NCI-H1694 treated with DMSO at 0.1 percent for 48 hours (cell line): ENCODE measurements around the gene UROD.
"Not testable (repeated sequence)": the region's sequence is repeated elsewhere in the genome, so short reads cannot be mapped to it uniquely, and the experiment has no call there.

Experiments used
- DNase-seq: peaks from one replicate; lab custom pipeline; 2025; lab: John Stamatoyannopoulos, UW

Gene UROD

DNA sequence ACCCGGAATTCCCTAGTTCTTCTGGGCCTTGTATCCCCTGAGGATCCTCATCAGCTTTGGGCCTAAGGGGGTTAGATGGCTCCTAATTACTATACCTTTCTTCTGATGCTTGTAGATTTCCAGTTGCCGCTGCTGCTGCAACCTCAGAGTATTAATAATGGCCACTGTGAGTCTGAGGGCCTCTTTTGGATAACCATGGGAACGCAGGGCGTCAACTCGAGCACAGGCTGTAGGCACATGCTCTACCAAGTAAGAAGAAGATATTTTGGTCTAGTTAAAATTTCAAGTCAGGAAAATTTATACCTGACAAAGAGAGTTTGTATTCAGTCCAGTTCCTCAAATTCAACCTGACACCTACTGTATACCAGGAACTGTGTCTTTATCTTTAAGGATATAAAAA, 28.2 kb downstream of the UROD start:
- DNase-seq = no peak

- DNase-seq = no peak
Measured at GRCh38 chr1:45043094-45043493, 31.0 kb downstream of the UROD start.

- no peak for DNase-seq
Measured at GRCh38 chr1:45044916-45045315, 32.9 kb downstream of the UROD start.

DNA sequence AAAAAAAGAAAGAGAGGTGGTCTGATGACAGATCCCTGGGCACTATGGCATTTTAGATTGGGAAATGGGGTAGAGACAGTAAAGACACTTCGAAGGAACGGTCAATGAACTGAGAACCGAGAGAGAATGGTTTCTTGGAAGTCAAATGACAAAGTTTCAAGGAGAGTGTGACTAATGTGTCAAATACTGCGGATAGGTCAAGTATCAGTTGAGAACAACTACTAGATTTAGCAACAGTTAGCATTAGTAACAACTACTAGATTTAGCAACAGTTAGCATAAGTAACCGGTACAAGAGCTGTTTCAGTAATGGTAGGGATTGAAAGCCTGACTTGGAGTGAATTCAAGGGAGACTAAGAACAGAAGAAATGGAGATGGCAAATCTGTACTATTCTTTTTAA, 35.0 kb downstream of the UROD start:
- DNase-seq = no peak

DNA sequence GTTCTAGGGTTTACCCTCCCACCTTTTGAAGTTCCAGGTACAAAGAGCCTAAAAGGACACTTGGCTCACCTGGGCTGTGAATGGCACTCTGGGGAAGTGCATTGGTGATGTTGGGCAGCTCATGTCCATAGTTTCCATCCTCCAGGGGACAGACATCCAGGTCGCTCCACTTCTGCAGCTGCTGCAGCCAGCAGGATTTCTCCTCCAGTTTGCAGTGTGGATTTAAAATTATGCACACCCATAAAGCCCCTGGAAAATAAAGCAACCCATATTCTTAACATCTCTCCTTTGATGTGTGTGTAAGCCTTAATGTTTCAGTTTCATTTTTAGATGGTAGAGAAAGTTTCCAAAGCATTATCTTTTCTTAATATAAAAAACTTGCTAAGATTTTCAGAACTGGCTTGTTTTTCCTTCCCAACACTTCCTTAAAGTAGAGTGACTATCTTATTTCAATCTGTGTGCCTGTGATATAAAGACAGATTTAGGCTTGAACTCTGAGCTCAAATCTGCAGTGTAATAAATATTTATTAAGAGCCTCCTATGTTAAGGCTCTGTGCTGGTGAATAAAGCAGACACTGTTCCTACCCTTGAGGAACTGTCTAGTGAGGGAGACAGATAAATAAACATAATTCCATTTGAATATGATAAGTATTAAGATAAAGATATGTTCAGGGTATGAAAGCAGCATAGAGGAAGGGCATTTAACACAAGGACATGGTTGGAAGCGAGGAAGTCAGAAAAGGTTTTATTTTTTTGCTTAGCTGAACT, 39.1 kb downstream of the UROD start:
- DNase-seq = no peak

GRCh38 chr1:45057542-45057941, 45.5 kb downstream of the UROD start:
- no peak for DNase-seq

DNA sequence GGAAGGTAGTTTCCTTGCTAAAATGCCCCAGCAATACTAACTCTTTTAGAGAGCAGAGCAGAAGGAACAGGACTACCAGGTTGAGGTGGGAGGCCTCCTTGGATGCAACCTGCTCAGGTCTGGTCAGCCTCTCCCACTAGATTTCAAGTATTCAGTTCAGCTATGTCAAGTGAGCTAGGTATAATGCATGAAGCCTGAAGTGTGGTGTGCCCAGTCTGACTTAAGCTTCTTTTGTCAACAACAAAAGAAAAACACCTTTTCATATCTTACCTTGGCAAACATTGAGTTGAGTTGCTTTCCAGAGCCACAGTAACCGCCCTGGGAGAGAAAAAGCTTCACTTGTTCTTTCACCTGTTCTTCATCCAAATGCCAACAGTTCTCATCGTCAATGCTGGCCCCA, 47.8 kb downstream of the UROD start:
- no peak for DNase-seq

DNA sequence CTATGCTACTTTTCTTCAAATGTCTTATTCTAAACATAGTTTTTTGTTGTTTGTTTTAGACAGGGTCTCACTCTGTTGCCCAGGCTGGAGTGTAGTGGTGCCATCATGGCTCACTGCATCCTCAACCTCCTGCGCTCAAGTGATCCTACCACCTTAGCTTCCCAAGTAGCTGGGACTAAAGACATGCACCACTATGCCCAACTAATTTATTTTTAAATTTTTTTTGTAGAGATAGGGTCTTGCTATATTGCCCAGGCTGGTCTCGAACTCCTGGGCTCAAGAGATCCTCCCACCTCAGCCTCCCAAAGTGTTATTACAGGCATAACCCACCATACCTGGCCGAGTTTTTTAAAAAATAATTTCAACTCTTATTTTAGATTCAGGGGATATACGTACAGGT, 50.4 kb downstream of the UROD start:
- not testable (repeated sequence) for DNase-seq

DNA sequence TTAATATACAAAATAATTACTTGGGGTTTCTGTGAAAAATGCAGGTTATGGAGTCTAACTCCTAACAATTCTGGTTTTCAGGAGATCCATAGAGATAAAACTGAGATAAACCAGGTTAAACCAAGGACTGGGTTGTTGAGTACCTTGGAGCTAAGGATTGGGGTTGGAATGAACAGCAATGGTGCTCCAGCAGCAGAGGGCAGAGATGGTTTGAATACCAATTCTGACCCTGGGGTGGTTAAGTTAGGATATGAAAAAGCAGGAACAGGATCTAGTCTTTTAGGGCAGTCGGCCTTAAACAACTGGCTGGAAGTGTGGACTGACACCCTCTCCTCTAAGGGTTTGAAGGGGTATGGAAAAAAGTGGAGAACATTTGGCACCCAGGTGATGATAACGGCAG, 53.0 kb downstream of the UROD start:
- DNase-seq = no peak
